ENCODE measurements around the gene DOCK10. TPM values are rescaled to one million over a fixed set of nuclear protein-coding genes. Genes with fewer than 3 reads are reported as not detected.
A peak's percentile ranks its signal among the peaks of the same experiment; 100 is the strongest.

The DOCK10 gene
- total RNA-seq, 2 donors from 2014 or later: 0.93 to 2.0 TPM

GRCh38 chr2:224994242-224994823 is 47.9 kb downstream of the DOCK10 start:
- DNase-seq (ENCODE audit: low spot score): no peak
- Histone ChIP-seq H3K27me3 (no peaks in the 10 kb centered on the region), H3K36me3 (no peaks in the 10 kb centered on the region), H3K27ac (no peak overlapping the region), H3K4me1 (no peaks in the 10 kb centered on the region), H3K4me3 (no peak overlapping the region), H3K9me3 (no peaks in the 10 kb centered on the region)
- TF ChIP-seq CTCF (IDR thresholded peaks at IDR 0.05): no peak

GRCh38 chr2:224990710-224991109 is 51.6 kb downstream of the DOCK10 start:
- DNase-seq (ENCODE audit: low spot score): no peak
- Histone ChIP-seq H3K4me1 (no peaks in the 10 kb centered on the region), H3K27ac (no peak overlapping the region), H3K36me3 (no peaks in the 10 kb centered on the region), H3K9me3 (no peaks in the 10 kb centered on the region), H3K4me3 (no peak overlapping the region), H3K27me3 (no peaks in the 10 kb centered on the region)
- no peak for TF ChIP-seq CTCF (IDR thresholded peaks at IDR 0.05)

GRCh38 chr2:224987733-224988132 is 54.5 kb downstream of the DOCK10 start:
- no peak for DNase-seq (ENCODE audit: low spot score)
- no peak for TF ChIP-seq CTCF (IDR thresholded peaks at IDR 0.05)
- no peaks in the 10 kb centered on the region for H3K36me3 ChIP-seq
- H3K4me1 ChIP-seq: peaks cover 0 to 7% of the 10 kb centered on the region in 2 donors
- no peaks in the 10 kb centered on the region for H3K9me3 ChIP-seq
- H3K27ac ChIP-seq: no peak overlapping the region
- H3K4me3 ChIP-seq: no peak overlapping the region
- H3K27me3 ChIP-seq: no peaks in the 10 kb centered on the region

- H3K9me3 ChIP-seq: no peaks in the 10 kb centered on the region
- peaks cover 0 to 7% of the 10 kb centered on the region in 2 donors for H3K4me1 ChIP-seq
- no peaks in the 10 kb centered on the region for H3K27me3 ChIP-seq
- no peak for DNase-seq (ENCODE audit: low spot score)
- TF ChIP-seq CTCF (IDR thresholded peaks at IDR 0.05): no peak
- no peak overlapping the region for H3K27ac ChIP-seq
- H3K36me3 ChIP-seq: no peaks in the 10 kb centered on the region
- H3K4me3 ChIP-seq: no peak overlapping the region
Measured at GRCh38 chr2:224986477-224986876, 55.8 kb downstream of the DOCK10 start.

GRCh38 chr2:224984637-224985036 is 57.6 kb downstream of the DOCK10 start:
- H3K27ac ChIP-seq: peak overlapping the region in 1 of 2 donors; percentile 50
- H3K4me3 ChIP-seq: peak overlapping the region in 1 of 2 donors; percentile 36
- no peak for DNase-seq (ENCODE audit: low spot score)
- no peak for TF ChIP-seq CTCF (IDR thresholded peaks at IDR 0.05)
- peaks cover 0 to 7% of the 10 kb centered on the region in 2 donors for H3K4me1 ChIP-seq
- H3K9me3 ChIP-seq: no peaks in the 10 kb centered on the region
- H3K27me3 ChIP-seq: no peaks in the 10 kb centered on the region
- H3K36me3 ChIP-seq: no peaks in the 10 kb centered on the region
